Loucy (cell line): ENCODE measurements around the gene CRTC1.

Source experiments
- H2AFZ ChIP-seq: fragments of 200-600 bp; sonication (generic); 2 replicates; pipeline ENCODE4 v1.6.0; 2016; ENCODE audit warnings: antibody characterized with exemption, mild to moderate bottlenecking, low read length, moderate library complexity
- H3F3A ChIP-seq: fragments of 200-600 bp; 2 replicates; pipeline ENCODE4 v1.6.0; 2016; ENCODE audit warnings: antibody characterized with exemption, low read depth, mild to moderate bottlenecking
- H3K27me3 ChIP-seq: fragments of 200-600 bp; sonication (generic); 2 replicates; pipeline ENCODE4 v1.6.1; 2014; ENCODE audit warnings: low read length, mild to moderate bottlenecking; ENCODE audit not compliant: insufficient read depth, poor library complexity, severe bottlenecking
- H3K36me3 ChIP-seq: fragments of 200-600 bp; sonication (generic); 2 replicates; pipeline ENCODE4 v1.6.1; 2016; ENCODE audit warnings: low read length; ENCODE audit not compliant: insufficient read depth
- H3K4me1 ChIP-seq: fragments of 200-600 bp; sonication (generic); 2 replicates; pipeline ENCODE4 v1.5.1; 2014; ENCODE audit warnings: low read length, mild to moderate bottlenecking; ENCODE audit not compliant: insufficient read depth, poor library complexity, severe bottlenecking
- H3K4me2 ChIP-seq: fragments of 200-600 bp; sonication (generic); 2 replicates; pipeline ENCODE4 v1.6.0; 2014; ENCODE audit warnings: antibody characterized with exemption, low read length, low read depth, mild to moderate bottlenecking; ENCODE audit not compliant: poor library complexity, severe bottlenecking
- H3K4me3 ChIP-seq: fragments of 200-600 bp; sonication (generic); 2 replicates; pipeline ENCODE4 v1.5.1; 2014; ENCODE audit warnings: low read length, mild to moderate bottlenecking, mixed read lengths; ENCODE audit not compliant: poor library complexity, severe bottlenecking
- H3K79me2 ChIP-seq: fragments of 200-600 bp; sonication (generic); 2 replicates; pipeline ENCODE4 v1.6.1; 2014; ENCODE audit warnings: low read length; ENCODE audit not compliant: insufficient read depth
- H3K9ac ChIP-seq: fragments of 200-600 bp; sonication (generic); 2 replicates; pipeline ENCODE4 v1.6.0; 2014; ENCODE audit warnings: mild to moderate bottlenecking, low read depth, low read length, moderate library complexity; ENCODE audit not compliant: poor library complexity, severe bottlenecking
- H3K9me2 ChIP-seq: fragments of 200-600 bp; sonication (generic); replicated peaks from 2 replicates; pipeline ENCODE4 v1.6.1; 2016; ENCODE audit warnings: low read depth, low read length, mixed read lengths
- H3K9me3 ChIP-seq: fragments of 200-600 bp; sonication (generic); 2 replicates; pipeline ENCODE4 v1.6.1; 2014; ENCODE audit warnings: mild to moderate bottlenecking, antibody characterized with exemption, low read length, low read depth; ENCODE audit not compliant: insufficient read depth
- H4K20me1 ChIP-seq: fragments of 200-600 bp; sonication (generic); 2 replicates; pipeline ENCODE4 v1.6.0; 2014; ENCODE audit warnings: antibody characterized with exemption, low read length, mild to moderate bottlenecking; ENCODE audit not compliant: insufficient read depth, poor library complexity, severe bottlenecking
- EZH2phosphoT487 ChIP-seq: fragments of 200-600 bp; IDR thresholded peaks from 2 replicates; pipeline ENCODE4 v1.6.1; 2018; ENCODE audit warnings: antibody characterized with exemption, mild to moderate bottlenecking, moderate library complexity, borderline replicate concordance
- TF ChIP-seq, protein P1 (sequence below): fragments of 200-600 bp; sonication (generic); conservative IDR thresholded peaks from 2 replicates; pipeline ENCODE4 v1.5.1; 2014; ENCODE audit warnings: mild to moderate bottlenecking, antibody characterized with exemption, low read length

Gene CRTC1

DNA sequence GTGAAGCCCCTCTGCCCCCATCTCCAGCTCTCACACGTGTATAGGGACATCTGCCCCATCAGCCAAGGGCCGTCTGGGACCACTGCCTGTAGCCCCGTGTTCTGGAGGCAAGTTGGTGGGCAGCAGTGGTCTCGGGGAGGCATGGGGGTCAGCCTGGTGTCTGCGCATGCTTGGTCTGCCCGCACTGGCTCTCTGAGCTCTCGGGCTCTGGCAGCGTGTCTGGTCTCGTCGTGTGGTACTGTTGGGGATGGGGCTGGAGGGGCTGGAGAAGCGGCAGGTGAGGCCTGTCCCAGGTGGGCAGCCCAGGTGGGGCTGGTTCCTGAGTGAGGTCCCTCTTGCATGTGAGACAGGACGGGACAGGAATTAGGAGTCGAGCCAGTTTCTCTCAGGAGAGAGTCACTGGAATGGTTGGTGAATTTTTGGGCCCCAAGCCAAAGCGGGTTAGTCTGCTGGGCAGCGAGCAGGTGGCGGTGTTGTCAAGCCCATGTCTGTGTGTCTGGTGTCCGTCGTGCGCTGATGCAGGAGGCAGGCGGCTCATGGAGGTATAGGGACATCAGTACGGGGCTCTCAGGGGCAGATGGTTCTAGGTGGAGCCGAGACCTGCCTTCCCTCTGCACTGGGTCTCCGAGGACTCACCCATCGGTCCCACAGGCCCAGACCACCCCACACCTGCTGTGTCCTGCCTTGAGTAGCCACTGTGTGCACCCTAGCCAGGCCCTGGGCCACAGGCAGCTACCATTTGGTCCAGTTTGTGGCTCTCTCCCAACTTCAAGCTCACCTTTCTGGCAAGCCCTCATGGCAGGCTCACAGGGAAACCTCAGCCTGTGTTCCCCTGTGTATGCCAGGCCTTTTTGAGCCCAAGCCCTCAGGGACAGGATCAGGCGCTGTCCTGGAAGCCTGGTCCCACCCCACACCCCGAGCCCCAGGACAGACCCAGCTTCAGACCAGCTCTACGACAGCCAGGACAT, 89.4 kb downstream of the CRTC1 start:
- H3K9ac ChIP-seq = no peak overlapping the region
- no peaks in the 10 kb centered on the region for H3K27me3 ChIP-seq
- H3K79me2 ChIP-seq = no peaks in the 10 kb centered on the region
- H3K9me3 ChIP-seq = no peaks in the 10 kb centered on the region
- H3K9me2 ChIP-seq = no peaks in the 10 kb centered on the region
- H3K4me3 ChIP-seq = no peak overlapping the region
- H3K36me3 ChIP-seq = no peaks in the 10 kb centered on the region
- H2AFZ ChIP-seq = no peak overlapping the region
- no peak overlapping the region for H3K4me2 ChIP-seq
- H3F3A ChIP-seq = no peaks in the 10 kb centered on the region
- no peaks in the 10 kb centered on the region for H3K4me1 ChIP-seq
- no peaks in the 10 kb centered on the region for H4K20me1 ChIP-seq
- TF ChIP-seq, protein P1, sequence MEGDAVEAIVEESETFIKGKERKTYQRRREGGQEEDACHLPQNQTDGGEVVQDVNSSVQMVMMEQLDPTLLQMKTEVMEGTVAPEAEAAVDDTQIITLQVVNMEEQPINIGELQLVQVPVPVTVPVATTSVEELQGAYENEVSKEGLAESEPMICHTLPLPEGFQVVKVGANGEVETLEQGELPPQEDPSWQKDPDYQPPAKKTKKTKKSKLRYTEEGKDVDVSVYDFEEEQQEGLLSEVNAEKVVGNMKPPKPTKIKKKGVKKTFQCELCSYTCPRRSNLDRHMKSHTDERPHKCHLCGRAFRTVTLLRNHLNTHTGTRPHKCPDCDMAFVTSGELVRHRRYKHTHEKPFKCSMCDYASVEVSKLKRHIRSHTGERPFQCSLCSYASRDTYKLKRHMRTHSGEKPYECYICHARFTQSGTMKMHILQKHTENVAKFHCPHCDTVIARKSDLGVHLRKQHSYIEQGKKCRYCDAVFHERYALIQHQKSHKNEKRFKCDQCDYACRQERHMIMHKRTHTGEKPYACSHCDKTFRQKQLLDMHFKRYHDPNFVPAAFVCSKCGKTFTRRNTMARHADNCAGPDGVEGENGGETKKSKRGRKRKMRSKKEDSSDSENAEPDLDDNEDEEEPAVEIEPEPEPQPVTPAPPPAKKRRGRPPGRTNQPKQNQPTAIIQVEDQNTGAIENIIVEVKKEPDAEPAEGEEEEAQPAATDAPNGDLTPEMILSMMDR = no peak
- TF ChIP-seq EZH2phosphoT487 = no peak

DNA sequence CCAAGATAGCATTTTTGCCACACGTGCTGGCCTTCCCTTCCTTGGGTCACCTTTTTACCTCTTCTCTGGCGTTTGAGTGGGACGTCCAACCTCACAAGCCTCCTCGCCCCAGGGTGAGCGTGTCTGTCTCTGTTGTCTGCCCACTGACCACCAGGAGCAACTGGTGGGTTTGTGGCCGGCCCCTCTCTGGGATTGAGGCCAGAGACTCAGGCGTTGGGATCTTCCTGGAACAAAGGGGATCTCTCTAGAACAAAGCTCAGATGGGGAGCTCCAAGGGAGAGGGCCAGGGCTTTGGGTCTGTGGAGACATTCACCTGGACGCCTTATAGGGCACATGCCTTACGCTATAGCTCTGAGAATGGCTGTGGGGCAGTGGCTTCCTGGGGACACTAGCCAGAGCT, 90.2 kb downstream of the CRTC1 start:
- no peaks in the 10 kb centered on the region for H3K36me3 ChIP-seq
- H3K9me2 ChIP-seq = no peaks in the 10 kb centered on the region
- H3K9ac ChIP-seq = no peak overlapping the region
- H3K9me3 ChIP-seq = no peaks in the 10 kb centered on the region
- no peak overlapping the region for H2AFZ ChIP-seq
- no peak for TF ChIP-seq EZH2phosphoT487
- TF ChIP-seq, protein P1 = no peak
- H4K20me1 ChIP-seq = no peaks in the 10 kb centered on the region
- H3K4me3 ChIP-seq = no peak overlapping the region
- H3F3A ChIP-seq = no peaks in the 10 kb centered on the region
- no peaks in the 10 kb centered on the region for H3K27me3 ChIP-seq
- H3K79me2 ChIP-seq = no peaks in the 10 kb centered on the region
- H3K4me1 ChIP-seq = no peaks in the 10 kb centered on the region
- H3K4me2 ChIP-seq = no peak overlapping the region

DNA sequence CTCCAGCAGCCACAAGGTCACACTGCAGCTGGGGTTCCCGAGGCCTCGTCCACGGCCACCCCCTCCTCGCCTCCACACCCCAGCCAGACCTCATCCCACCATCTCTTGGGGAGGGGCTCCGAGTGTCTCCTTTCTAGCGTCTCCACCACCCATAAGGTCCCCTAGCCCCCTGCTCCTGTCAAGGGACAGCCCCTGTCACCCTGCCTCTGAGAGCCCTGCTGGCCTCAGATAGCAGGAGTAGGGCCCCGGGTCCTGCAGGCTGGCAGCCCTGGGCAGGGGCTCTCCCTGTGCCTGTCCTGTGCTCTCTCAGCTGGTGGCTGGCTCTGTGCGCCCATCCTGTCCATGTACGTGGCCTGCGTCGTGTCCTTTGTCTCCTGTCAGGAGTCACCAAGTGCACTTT, 90.6 kb downstream of the CRTC1 start:
- Histone ChIP-seq H4K20me1 (no peaks in the 10 kb centered on the region), H3K4me1 (no peaks in the 10 kb centered on the region), H3K9me2 (no peaks in the 10 kb centered on the region), H3K4me2 (no peak overlapping the region), H3K9me3 (no peaks in the 10 kb centered on the region), H3K4me3 (no peak overlapping the region), H3K79me2 (no peaks in the 10 kb centered on the region), H3K27me3 (no peaks in the 10 kb centered on the region), H2AFZ (no peak overlapping the region), H3K36me3 (no peaks in the 10 kb centered on the region), H3F3A (no peaks in the 10 kb centered on the region), H3K9ac (no peak overlapping the region)
- no peak for TF ChIP-seq EZH2phosphoT487
- TF ChIP-seq, protein P1 = no peak
